Activated effector memory CD4-positive, alpha-beta T cell treated with anti-CD3 and anti-CD28 coated beads, Interleukin-2, amount 50 U/mL, for 16 hours (primary cell): Measurements from ENCODE around the gene TPPP2.

Source experiments
- DNase-seq: peaks from one replicate; pipeline ENCODE4 v3.0.0-alpha.2; 2020

The TPPP2 gene

DNA sequence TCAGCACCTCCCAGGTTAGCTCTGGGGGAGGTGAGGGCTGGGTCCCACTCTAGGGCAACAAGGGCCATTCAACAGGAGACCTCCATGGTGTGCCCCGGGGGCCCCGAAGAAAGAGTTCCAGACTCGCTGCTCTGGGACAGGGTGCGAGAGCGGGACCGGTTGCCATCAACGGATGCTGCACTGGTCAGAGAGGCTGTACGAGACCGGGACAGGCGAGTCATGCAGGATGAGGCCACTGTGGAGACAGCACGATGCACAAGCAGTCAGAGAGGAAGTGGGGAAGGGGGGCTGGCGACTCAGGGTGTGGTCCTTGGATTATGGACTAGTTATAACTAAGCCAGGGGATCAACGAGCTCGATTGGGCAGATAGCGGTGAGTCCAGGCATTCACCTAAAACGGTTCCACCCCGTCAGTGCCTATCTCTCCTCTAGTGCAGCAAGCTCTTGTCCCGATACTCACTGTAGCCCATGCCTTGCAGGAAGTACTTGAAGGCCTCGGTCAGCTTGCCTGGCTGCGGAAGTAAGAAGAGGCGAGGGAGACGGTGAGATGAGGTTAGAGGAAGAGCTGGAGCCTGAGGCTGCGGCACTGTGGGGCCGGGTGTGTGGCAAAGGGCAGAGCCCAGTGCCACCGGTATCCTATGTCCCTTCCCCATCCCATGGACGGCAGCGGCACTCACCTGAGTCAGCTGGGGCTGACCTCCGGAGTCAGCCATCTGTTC lies 12.3 kb upstream of the TPPP2 start:
- DNase-seq = no peak

DNA sequence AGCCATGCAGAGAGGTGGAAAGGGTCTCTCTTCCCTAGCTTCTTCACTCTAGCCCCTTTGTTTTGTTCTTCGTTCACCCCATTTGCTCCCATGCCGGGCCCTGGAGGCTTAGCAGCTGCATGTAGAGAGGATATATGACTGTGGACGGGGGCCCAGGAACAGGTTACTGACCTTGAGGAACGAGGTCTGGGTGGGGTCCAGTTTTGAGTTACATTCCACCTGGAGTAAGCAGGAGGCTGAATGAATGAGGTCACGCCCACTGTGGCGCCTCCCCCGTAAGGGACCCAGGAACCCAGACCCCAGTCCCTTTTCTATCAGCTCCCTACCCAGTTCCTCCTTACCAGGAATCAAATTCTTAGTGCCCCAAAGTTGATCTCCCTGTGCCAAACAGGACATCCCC lies 11.7 kb upstream of the TPPP2 start:
- DNase-seq = no peak

DNA sequence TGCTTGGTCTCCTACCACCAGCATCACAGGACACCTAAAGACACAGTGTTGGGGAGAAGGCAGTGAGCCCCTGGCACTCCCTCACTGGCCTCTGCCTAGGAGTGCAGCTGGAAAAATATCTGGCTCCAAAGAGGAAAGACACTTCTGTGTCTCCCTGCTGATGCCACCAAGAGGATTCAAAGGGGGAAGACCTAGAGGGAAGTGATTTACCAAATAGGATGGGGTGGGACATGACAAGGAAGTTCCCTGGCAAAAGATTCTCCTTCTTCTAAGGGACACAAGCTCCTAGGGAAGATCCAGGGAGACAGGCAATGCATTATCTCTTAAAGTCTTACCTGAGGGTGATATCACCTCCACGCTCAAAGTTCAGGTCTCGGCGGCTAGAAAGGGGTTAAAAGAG lies 11.2 kb upstream of the TPPP2 start:
- no peak for DNase-seq

DNA sequence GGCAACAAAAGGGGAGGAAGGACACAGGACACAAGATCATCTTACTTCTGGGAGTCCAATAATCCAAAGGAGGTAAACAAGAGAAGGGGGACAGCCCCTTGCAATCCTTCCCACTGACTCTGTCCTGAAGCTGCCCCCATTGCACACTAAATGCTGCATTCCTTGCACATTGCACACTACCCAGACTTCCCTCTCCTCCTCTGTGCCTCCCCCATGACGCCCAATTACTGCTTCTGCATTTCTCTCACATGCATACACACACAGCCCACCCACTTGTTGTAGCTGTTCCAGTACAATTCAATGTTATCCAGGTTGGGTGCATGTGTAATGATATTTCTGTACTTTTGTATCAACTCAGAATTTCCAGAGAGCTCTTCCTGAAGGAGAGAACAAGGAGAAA lies 10.7 kb upstream of the TPPP2 start:
- DNase-seq = no peak

DNA sequence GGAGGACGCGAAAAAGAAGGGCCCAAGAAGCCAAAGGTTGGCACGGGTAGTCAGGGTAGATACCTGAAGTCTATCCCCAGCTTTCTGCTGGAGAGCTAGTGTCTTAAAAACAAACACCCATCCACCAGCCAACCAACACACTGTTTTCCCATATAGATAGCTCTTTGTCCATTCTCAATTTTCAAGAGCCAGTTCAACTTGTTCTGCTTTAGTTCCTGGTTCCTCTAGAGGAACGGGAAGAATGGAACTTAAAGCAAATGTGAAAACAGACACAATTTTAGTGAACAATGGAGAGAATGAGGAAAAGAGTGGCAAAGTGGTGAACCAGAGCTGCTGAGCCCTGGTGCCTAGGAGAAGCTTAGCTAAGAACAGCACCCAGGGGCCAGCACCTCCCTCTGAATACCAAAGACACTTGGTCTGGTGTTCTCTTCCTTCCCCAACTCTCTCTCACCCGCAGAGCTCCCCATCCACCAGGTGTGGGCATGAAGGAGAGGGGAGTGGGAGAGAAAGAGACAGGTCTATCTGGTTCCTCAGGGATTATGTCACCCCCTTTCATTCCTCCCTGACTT lies 9.0 kb upstream of the TPPP2 start:
- no peak for DNase-seq

DNA sequence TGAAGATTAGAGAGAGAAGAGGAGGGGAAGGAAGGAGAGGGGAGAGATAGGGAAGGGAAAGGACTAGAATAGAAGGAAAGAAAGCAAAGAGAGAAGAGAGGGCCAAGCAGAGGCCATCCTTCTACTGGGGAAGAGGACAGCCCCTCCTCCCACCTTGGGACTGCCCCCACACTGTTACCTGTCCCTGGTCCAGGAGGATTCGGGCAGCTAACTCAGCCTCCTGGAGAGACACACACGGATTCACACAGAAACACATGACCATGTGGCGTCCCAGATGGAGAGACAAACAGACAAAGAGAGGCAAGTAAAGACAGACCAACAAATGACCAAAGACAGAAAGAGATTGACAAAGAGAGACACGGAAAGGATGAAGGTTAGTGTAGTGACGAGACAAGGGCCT lies 7.3 kb upstream of the TPPP2 start:
- no peak for DNase-seq

DNA sequence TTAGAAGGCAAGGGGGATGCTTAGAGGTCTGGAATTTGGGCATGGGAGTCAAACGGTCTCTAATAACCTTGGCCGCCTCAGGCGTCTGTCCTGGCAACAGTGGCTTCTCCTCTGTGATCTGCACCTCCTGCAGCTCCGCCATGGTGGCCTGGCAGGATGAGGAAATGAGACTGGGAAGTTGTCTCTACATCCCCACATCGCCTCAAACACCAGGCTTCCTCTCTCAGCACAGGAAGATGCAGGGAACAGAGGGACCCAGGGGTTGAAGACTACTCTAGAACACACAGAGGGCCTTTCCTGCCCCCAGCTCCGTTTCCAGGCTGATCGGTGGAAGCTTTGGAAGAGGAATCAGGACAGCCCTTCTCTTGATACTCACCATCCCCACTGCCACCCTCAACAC lies 6.8 kb upstream of the TPPP2 start:
- no peak for DNase-seq

DNA sequence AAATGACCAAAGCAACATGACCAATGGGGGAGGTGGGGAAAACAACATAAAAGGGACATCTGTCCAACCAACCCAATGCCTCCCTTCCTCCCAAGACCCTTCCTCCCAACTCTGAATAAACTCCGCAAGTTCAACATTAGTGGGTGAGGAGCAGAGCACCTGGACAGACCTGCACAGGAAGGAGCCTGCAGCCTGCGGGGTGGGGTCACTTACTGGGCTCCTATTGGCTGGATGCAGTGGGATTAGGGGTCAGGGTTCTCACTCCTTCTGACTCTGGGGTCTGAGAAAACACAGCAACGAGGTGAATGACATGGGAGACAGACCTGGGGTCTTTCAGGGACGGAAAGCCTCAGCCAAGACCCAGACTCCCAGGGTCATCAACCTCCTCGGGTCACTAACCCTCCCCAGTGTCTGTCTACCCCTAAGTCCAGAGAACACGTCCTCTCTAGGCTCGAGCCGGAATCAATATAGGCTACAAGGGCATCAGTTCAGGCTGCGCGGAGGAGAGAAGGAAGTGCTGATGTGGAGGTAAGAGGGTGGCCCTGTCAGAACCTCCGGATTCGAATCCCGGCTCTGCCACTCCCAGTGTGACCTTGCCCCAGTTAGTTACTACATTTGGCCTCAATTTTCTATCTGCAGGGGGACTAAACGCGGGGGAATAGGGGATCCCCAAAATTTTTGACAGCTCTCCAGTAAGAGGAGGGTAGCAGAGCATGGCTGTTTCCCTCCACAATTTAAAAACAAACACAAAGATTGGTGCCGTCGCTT lies 6.0 kb upstream of the TPPP2 start:
- DNase-seq = no peak

DNA sequence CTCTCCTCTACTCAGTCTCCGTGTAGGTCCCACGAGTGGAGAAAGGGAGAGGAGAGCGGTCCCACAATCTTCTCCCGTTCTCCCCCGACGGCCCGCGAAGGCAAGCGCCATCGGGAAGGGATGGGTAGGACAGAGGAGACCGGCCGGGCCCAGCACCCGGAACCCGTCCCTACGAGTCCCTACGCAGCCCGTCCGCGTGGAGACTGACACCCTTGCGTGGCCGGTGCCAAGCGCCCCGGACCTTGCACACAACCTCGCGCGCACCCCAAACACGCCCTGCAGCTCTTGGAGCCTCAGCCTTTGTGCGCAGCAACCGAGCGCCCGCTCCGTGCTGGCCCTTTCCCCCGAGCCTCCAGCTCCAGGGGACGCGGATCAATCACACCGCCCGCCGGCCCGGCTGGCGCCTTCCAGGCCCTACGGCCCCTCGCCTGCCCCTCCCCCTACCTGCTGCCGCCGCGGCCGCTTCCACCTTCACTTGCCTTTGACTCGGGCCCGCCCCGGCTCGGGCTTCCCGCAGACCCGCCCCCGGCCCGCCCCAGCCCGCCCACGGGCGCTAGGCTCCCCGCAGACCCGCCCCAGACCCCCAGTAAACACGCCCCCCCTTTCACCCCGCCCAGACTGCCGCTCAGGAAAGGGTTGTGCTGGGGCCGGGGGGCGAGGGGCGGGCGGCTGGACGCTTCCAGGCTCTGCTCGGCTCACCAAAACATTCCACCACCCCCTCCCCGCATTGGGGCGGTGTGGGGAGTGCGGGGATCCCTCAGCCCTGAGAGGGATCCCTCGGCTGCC lies 5.2 kb upstream of the TPPP2 start, which contains the start of gene NDRG2:
NDRG2 (minus strand) TSS at position 477 of the 786 bp plus-strand sequence. CDS start 1,746 bp downstream, outside the sequence.
- peak; percentile 90 for DNase-seq

DNA sequence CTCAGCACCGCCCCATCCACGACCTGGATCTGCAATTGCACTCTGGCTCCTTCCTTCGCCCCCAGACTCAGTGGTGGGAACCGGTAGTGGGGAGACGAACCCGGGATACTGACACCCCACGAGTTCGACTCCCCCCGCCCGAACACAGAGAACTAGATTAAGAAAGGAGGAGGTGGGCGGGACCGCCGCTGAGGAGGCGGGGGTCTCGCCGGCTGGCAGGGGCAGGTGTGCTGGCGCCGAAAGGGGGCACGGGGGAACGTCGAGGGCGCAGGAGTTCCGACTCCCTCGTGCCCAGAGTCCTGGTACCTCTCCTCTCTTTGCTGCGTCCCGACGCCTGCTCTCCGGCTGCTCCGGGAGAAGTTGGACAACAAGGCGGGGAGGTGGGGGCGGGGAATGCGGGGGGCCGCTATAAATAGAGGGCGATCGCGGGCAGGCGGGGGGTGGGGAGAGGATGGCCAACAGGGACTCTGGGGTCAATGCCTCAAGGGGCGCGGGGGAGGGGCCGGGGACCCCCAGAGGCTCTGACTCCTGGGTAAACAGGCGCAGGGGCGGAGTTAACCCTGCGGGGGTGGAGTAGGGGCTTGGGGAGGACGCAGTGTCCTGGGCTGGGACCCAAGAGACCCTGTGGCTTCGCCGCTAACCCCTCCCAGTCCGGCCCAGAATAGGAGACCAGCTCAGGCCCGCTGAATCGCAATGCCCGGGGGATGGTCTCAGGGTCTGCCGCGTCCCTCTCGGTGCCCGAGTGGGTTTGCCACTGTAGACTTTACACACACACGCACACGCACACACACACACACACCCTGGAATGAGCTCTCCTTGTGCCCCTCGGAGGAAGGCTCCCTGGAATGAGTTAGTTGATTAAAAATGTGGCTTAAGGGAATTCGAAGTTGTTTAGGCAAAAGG lies 4.4 kb upstream of the TPPP2 start:
- no peak for DNase-seq

DNA sequence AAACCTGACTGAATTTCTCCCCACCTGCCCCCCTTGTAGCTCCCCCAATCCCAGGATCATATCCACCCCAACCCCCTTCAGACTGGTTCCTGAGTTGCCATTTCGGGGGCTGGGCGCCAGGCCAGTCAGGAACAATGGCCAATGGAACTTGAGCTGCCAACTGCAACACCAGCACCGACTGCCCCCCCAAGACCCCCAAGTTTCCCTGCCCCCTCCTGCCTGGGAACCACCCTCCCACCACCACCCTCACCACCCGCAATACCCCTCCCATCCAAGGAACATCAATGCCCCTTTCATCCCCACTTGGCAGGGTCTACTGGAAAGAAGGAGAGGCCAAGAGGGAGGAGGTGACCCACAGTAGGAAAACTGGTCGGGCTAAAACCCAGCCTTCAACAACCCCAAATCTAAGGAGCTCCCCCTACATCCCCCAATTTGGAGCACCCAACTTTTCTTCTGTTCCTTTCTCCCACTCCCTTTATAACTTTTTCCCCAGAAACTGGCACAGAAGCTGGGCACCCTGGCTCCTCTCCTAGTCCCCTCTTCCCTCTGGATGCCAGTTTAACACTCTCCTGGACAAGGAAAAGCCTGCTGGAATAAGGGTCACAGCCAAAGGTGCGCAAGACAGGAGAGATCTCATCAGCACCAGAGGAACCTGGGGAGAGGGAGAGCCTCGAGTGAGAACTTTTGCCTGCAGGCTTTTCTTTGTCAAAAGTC lies 3.6 kb upstream of the TPPP2 start:
- DNase-seq = no peak

DNA sequence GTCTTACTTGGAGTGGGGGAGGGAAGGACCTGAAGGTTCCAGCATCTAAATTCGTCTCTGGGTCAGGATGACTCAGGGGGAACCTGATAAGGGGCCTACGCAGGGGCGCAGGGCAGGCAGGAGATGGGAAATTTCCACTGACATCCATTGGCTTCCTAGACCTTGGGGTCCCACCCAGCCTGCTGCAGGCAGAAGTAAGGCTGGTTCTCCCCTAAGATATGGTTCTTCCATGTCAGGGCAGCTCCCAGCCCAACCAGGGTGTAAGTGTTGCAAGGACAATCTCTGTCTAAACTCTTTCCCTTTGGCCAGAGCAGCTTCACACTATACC lies 3.1 kb upstream of the TPPP2 start:
- DNase-seq = no peak

DNA sequence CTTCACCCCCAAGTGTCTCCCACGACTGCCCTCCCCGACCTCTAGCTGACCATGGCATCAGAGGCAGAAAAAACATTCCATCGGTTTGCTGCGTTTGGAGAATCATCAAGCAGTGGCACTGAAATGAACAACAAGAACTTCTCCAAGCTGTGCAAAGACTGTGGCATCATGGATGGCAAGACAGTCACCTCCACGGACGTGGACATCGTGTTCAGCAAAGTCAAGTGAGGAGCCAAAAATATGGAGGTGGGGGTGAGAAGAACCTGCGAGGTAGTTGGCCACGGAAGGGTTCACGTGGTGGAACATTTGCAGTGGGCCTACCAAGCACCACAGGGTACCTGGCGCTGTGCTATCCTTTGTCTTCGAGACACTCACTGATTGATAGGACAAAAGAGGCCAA lies 514 bp downstream of the TPPP2 start:
- DNase-seq = no peak

DNA sequence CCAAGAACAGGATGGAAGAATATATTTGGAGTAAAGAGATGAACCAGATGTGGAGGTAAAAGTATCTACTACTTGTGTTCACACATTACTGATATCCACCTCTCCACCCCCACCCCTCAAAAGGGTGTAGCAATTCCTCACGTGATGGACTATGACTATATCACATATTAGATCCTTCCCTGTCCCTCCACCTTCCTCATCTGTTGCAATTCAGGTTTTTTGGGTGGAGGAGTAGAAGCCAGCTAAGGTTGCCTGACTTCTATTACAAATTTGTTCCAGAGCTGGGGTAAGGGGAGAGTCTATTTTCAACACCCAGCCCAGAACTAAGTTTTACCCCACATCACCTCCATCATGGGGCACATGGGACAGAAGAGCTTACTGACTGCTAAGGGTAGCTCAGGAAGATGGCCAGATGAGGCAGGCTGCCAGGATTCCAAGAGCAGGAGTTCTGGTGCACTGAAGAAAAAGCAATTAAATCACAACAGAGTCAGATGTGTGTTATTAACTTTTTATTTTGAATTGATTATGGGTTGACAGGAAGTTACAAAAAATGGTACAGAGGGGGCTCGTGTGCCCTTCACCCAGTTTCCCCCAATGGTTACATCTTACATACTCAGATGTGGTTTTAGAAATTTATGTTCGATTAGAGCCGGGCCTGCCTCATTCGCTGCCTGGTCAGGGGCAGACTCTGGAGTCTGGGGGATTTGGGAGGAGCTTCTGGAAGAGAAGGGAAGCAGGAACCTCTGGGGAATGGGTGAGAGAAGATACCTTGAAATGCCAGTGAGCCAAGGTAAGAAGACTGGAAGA lies 2.5 kb downstream of the TPPP2 start:
- no peak for DNase-seq

DNA sequence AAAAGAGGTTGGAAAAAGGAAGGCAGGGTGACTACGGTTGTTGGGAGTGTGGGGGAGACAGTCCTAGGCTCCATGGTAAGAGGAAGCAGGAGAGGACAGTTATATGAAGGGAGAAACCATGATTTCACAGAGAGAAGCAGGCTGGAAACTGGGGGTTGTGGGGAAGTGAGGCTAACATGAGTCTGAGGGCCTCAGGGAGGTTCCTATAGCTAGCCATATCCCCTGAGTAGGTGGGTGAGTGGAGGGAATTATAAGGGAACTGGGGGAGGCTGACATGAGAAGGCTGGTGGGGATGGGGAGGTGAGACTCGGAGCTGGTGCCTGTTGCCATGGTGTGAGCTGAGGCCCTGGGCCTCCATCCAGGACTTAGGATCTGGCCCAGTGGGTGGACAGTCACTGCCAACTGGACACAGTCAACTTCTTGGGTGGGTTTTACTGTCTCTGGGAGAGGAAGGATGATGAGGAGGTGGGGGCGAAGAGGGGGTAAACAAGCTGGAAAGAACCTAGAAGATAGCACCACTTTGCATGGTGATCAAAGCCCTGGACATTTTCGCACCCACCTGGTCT lies 3.2 kb downstream of the TPPP2 start:
- DNase-seq = no peak

DNA sequence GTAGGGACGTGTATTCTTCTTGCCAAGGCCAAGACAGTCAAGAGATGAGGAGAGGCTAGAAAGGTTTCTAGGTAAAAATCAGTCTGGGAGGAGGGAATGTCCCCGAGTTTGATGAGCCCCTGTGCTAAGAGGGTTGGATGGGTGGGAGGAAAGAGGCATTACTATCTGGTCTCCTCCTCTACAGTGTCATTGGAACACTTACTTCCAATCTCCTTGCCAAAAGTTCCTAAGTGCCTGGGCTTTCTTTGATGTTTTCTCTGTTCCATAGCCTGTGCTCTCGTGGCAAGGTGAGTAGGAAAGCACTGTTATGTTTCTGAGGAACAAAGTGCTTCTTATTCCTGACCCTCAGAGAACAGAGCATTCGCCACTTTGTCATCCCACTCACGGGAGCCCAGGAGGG lies 4.7 kb downstream of the TPPP2 start, which contains the start of gene RNASE13:
RNASE13 (minus strand) TSS at position 101 of the 400 bp plus-strand sequence. CDS start 519 bp downstream, outside the sequence.
- DNase-seq = no peak

DNA sequence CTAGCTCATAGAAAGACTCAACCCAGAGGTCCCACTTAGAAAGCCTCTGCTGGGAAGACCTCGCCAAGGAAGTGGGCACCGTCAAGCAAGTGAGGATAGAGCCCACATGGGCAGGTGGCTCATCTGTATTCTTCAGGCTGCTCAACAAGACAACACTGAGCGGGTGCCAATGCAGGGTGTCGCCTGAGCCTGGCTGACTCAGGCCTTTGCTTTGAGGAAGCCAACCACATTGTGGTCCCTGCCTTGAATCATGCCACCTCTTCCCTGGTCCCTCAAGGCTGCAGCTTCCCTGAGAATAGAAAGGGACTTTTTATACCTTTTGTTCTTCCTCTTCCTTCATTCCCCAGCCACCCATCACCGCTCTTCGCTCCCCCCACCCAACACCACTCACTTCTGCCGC lies 6.7 kb downstream of the TPPP2 start:
- no peak for DNase-seq

DNA sequence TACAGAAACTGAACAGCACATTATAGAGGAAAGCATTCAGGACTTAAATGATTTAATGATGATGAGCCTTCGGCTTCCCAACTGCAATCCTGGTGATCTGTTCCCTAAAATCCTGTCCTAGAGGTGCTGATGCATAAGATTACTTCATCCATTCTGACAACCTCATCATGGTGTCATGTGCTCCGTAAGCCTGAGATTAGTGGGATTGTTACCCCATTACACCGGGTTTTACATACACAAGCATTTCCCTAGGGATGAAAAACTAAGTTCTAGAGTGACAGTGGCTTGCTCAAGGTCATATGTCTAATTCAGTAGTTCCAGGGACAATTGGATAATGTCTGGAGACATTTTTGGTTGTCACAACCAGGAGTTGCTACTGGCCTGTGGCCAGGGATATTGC lies 7.1 kb downstream of the TPPP2 start:
- DNase-seq = no peak

DNA sequence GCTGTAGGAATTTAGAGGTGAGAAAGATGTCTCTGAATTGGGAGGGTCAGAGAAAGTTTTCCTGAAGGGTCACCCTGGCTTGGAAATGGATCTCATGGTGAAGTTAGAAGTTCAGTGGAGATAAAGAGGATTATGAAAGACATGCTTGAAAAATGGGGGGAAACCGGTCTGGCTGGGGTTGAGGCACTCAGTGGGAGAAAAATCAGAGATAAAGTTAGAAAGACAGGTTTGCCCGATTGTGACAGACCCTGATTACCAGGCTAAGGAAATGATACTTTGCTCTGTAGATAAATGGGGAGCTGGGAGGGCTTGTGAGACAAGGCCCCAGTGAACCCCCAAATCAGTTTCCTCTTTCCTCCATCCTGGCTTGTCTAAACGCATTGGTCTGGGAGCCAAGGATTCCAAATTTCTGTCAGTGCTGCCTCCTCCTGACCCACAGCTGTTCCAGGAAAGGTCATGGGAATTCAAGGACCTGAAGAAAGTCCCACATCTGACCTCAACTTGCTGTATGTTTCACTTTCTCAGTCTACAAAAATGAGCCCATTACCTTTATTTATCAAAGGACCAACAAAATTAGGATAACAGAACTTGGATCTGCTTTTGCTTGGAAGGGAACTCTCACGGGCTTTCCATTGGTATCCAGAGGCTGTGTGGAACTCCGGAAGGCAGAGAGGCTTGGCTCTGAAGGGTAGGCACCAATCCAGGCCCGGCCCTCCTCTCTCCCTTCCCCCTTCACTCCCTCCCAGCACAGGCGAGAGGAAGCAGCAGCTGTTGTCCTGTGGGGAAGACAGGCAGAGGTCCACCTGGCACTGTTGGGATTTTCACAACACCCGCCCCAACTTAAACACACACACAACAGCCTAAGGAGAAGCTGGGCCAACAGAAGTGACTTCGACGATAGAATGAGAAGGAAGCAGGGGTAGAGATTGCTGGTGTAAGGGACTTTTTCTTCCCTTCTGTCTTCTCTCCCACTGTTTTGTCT lies 8.7 kb downstream of the TPPP2 start:
- DNase-seq = no peak
